HG03159 (cell line): ENCODE results near the gene CST6.
A peak's percentile ranks its signal among the peaks of the same experiment; 100 is the strongest.
"Not testable (repeated sequence)": the region's sequence is repeated elsewhere in the genome, so short reads cannot be mapped to it uniquely, and the experiment has no call there.

Experiments used
- ATAC-seq: cut with Tn5 transposase; IDR thresholded peaks from one replicate; pipeline ENCODE4 v1.9.1; 2021; ENCODE audit warnings: mild to moderate bottlenecking, moderate library complexity; ENCODE audit not compliant: unreplicated experiment

The CST6 gene

GRCh38 chr11:65983589-65983987 is 28.2 kb upstream of the CST6 start:
- ATAC-seq = no peak

DNA sequence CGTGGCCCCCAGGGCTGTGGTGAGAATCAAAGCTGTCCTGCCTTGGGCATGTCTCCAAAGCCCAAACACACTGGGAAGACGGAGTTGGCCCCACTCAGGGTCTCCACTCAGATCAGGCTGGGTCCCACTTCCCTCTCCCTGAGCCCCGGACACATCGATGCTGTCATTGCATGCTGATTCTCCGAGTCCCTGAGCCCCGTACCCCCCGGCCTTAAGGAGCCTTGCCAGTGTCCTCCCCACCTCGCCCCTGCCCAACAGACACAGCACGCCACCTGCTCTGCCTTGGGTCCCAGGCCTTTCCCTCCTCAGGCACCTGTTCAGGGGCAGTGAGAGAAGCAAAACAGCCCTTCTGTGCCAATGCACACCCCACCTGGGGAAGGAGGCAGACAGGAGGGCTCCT is 24.5 kb upstream of the CST6 start:
- no peak for ATAC-seq

DNA sequence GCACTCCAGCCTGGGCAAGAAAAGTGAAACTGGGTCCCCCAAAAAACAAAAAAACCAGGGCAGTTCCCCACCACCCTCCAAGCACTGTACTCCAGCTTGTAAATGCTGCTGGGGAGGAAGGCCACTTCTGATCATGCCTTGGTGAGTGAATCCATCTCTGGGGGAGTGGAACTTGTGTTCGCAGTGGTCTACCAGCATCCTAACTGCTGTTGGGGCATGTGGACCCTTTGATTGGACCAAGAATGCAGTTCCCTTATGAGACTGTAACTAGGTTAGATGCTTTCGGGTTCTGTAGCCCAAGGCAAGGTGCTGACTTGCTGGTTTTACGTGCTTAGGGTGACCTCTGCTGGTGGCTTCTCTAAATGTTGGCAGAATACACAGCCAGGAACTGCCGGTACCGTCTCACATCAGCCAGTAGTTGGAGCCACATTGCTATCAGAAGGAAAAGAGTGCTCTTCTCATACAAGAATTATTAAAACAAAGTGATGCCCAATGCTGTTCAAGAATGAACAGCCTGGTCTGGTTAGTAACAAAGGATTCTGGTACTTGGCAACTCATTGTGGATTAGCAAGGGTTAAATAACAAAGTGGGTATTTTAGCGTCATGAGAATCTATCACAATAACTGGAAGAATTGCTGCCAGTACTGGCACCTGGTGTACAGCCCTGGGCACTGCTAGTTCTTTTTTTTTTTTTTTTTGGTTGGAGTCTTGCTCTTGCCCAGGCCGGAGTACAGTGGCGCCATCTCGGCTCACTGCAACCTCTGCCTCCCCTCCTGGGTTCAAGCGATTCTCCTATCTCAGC is 22.8 kb upstream of the CST6 start:
- ATAC-seq = peak; percentile 88

GRCh38 chr11:65992056-65992455 is 19.8 kb upstream of the CST6 start:
- ATAC-seq = no peak

GRCh38 chr11:65997286-65997685 is 14.5 kb upstream of the CST6 start:
- ATAC-seq = no peak

DNA sequence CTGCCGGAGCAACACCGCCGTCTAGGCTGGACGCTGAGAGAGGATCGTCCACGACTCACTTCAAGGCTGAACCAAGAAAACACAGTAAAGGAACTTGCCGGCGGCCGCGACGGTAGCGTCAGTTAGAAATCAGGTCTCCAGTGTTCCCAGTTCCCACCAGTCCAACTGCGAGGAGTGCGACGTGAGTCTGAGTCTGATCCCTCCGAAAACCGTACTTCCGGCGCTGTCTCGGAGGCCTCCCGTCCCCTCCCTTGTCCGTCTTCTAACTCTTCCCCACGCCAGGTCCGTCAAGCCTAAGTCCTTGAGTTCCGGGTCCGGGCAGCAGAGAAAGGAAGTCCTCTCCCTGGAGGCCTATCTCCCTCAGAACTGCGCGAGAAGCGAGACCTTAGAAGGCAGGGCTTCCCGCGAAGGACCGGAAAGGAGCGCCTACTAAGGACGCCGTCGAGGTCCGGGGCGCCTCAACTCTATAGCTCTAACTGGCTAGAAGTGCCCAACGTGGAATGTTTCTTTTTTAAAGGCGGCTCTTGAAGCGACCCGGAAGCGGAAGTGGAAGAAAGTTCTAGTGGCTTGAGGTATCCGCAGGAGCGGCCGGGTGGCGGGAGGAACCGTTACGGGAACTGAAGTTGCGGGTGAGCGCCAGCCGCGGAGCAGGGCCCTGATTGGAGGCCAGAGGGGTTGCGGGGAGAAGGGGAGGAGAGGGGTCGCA is 9.7 kb upstream of the CST6 start, which contains the start of the genes BANF1 and EIF1AD:
TSS of gene BANF1 (plus strand) at position 562 of the 706 bp plus-strand sequence. CDS start 748 bp downstream, outside the sequence.
TSS of gene EIF1AD (minus strand) at position 216 of the 706 bp plus-strand sequence. CDS start 1,768 bp downstream, outside the sequence.
- peak; percentile 74 for ATAC-seq

DNA sequence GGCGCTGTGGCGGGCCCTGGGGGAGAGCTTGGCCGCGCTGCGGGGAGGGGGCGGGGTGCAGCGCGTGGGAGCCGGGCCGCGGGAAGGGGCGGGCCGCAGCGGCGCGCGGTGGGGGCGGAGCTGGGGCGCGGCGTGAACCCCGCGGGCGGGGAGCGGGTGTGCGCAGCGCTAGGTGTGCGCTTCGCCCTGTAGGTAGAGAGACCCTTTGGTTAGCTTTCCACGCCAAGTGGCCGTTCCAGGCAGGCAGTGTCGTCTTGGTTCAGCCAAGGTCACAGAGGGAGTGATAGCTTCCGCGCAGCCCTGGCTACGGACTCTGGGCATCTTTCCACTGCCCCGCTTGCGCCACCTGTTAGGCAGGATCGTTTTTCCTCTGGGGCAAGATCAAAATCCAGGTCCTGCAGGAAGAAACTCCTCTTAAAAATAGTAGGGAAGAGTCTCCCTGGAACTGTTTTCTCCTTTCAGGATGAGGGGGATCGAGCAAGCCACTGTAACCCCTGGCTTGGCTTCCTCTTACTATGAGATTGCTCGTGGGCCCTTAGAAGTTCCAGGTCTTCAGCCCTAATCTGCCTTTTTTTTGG is 9.1 kb upstream of the CST6 start:
- peak; percentile 41 for ATAC-seq

DNA sequence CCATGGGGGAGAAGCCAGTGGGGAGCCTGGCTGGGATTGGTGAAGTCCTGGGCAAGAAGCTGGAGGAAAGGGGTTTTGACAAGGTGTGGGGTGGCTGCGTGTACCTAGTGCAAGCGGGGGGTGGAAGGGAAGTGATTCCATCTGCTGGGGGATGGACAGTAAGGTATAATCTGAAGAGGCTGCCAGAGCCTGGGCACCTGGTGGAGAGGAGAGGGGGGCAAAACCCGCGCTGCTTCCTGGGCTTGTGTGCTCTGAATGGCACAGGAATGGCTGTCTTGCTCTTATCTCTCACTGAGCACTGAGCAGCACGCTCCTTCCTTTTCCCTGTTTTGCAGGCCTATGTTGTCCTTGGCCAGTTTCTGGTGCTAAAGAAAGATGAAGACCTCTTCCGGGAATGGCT is 8.5 kb upstream of the CST6 start:
- ATAC-seq = no peak

DNA sequence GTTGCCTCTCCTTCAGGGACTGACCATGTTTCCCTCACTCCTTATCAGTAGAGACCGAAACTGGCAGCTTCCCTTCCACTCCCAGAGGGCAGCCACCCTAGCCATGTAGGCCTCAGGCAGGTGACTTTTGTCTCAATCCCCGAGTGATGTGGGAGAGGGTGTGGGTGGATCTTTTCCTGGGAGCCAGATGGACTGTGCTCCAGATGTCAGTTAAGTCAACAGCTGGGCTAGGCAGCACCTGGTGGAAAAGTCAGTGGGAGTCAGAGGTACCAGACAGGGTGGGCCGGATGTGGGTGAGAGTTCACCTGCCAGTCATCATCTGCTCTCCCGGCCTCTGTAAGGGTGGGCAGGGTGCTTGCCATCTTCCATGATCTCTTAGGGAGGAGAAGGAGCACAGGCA is 7.6 kb upstream of the CST6 start:
- ATAC-seq = no peak

DNA sequence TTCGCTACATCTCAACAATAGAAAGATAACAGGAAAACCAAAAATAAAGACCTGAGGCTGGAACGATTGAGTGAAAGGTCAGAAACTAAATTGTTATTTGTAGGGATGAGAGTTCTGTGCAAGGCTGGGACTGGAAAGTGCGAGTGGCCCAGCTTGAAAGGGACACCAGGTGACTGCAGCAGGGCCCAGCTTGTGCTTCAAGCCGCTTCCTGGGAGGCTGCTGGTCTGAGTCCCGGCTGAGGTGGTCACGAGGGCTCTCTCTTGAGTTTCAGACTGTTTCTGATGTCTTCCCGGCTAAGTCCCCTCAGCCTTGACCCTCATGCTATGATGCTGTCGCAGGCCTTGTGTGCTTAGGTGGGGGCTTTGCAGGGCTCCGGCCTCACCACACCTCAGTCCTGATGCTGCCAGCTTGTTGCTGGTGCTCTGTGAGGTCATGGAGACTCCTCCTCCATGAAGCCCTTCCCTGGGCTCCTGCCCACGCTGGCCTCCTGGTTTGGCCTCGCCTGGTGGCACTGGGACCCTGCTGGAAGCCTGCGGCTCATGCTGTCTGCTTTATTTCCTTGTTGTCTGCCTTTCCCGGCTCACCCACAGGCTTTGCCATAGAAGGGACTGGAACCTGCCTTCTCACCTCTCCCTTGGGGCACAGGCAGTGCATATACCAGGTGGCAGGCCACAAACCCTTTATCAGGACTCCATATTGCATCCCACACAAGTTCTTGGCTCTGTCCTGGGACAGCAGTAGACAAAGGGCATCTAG is 5.5 kb upstream of the CST6 start:
- ATAC-seq = no peak

DNA sequence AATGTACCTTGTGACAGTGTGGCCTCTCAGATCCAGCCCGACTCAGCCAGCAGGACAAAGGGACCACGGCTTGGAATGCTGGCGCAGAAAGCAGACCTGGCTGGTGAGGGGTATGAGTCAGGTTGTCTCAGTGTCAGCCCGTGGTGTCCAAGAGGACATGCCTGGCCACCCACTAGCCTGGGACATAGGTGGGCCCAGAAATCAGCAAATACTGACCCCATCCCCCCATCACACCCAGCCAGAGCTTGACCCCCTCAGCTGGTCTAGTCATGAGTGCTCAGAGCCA is 5.0 kb upstream of the CST6 start:
- ATAC-seq = no peak

- no peak for ATAC-seq
Measured at GRCh38 chr11:66007201-66007634, 4.6 kb upstream of the CST6 start.

- no peak for ATAC-seq
Measured at GRCh38 chr11:66008095-66008467, 3.7 kb upstream of the CST6 start.

- ATAC-seq = no peak
Measured at GRCh38 chr11:66008468-66009101, 3.2 kb upstream of the CST6 start.

GRCh38 chr11:66010036-66010435 is 1.8 kb upstream of the CST6 start:
- ATAC-seq = not testable (repeated sequence)

DNA sequence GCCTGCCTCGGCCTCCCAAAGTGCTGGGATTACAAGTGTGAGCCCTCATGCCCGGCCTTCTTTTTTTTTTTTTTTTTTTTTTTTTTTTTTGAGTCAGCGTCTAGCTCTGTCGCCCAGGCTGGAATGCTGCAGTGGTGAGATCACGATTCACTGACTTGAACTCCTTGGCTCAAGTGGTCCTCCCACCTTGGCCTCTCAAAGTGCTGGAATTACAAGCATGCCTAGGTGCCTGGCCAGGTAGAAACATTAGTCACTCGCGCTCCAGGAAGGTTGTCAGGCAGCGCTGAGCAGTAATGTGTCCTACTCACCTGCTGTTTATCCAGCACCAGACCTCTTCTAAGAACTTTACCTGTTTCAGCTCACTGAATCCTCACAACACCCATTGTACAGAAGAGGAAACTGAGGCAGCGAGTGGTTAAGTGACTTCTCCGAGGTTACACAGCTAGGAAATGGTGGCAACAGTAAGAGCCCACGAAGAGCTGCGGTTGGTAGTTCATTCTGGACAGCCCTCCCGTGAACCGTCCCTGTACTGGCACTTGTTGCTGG is 496 bp upstream of the CST6 start:
- no peak for ATAC-seq

GRCh38 chr11:66012371-66012945 is 650 bp downstream of the CST6 start:
- no peak for ATAC-seq

DNA sequence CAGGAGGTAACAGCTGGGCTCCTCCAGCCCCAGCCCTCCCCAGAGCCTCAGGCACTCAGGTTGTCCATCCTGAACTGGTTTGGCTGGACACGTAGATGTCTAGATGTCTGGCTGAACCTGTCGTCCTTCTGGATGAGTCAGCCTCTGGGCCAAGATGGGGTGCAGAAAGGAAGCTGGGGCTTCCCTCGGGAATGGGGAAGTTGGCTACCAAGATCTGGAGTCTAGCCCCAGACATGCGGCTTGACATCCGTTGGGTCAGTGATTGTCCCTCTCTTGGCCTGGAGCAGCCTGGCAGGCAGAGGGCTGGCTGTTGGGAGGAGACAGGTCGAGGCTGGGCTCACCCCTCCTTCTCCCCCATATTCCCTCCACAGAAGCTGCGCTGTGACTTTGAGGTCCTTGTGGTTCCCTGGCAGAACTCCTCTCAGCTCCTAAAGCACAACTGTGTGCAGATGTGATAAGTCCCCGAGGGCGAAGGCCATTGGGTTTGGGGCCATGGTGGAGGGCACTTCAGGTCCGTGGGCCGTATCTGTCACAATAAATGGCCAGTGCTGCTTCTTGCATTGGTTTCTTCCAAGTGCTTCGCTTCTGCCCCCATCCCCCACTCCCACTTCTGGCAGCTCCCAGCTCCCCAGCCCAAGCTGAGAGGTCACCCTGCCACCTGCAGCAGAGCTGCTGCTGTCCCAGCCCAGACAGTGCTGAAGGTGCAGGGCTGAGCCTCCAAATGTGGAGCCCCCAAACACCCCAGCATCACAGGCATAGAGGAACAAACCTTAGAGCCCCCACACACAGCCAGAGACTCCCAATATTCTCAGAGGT is 1.3 kb downstream of the CST6 start:
- ATAC-seq = no peak

GRCh38 chr11:66013762-66014100 is 1.9 kb downstream of the CST6 start:
- no peak for ATAC-seq
